ENCODE measurements around the gene TRAPPC3.
A peak's percentile ranks its signal among the peaks of the same experiment; 100 is the strongest.

The TRAPPC3 gene

DNA sequence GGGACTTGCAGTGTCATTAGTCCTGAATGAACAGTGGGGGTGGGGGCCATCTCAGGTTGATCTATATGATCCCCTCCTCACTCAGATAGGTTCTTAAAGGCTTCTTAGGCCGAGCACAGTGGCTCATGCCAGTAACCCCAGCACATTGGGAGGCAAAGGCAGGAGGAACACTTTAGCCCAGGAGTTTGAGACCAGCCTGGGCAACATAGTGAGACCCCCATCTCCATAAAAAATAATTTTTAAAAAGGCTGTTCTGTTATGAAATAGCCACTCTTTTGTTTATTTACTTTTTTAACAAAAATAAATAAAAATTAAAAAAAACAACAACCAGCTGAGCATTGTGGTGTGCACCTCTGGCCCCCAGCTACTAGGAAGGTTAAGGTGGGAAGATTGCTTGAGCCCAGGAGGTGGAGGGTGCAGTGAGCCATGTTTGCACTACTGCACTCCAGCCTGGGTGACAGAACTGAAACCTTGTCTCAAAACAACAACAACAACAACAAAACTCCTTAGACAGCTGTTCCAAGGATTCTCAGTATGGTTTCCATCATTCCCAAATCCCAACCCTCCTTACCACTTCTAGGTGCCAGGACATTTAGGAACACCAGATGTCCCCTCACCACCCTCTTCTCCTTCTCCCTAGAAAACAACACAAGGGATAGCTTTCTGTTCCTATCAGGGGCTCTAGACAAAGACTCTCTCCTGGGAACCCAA is 2.0 kb upstream of the TRAPPC3 start:
- DNase-seq (ENCODE audit: low read depth): no peak

DNA sequence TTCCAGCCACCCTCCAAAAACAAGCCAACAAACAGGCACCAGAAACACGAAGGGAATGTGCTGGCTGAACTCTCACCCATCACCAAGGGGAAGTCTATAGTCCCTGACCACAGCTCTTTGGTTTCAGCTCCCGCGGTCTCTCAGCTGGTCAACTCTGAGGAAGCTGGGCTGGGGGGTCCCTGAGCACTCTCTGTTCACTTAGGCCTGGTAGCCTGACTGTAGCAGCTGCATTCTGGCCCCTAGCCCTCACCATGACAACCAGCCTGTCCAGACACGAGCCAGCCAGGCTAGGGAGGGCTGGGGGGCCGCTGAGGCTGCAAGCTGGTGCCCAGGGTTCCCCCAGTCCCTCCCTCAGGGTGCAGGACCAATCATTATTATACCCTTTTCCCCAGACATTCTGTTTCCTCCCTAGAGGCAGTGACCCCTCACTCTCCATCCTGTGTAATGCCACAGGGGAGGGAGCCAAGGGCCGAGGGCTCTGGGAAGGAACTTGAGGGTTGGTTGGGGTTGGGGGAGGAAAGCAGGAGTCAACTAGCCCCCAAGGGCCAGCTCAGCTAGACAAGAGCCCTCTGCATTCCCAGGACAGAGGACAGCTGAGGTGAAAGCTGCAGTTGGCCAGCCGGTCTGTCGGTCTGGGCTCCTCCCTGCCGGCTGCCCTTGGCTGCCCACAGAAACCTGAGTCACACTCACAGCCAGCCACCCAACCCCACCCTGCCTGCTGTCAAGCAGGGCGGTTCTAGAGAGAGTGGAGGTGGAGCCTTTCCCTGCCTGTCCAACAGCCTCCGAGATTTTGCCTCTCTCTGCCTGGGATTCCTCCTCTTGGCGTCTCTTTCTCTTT is 1.2 kb upstream of the TRAPPC3 start:
- DNase-seq (ENCODE audit: low read depth): peak; percentile 68

- no peak for DNase-seq (ENCODE audit: low read depth)
Observed at GRCh38 chr1:36149973-36150295, 648 bp upstream of the TRAPPC3 start.

- DNase-seq (ENCODE audit: low read depth): no peak
Observed at GRCh38 chr1:36148821-36149236, 457 bp downstream of the TRAPPC3 start.

GRCh38 chr1:36144413-36144812 is 4.9 kb downstream of the TRAPPC3 start:
- DNase-seq (ENCODE audit: low read depth): no peak

GRCh38 chr1:36143424-36143823 is 5.9 kb downstream of the TRAPPC3 start:
- DNase-seq (ENCODE audit: low read depth): no peak

GRCh38 chr1:36142121-36142520 is 7.2 kb downstream of the TRAPPC3 start:
- no peak for DNase-seq (ENCODE audit: low read depth)

GRCh38 chr1:36139521-36139920 is 9.8 kb downstream of the TRAPPC3 start:
- no peak for DNase-seq (ENCODE audit: low read depth)

- DNase-seq (ENCODE audit: low read depth): no peak
Observed at GRCh38 chr1:36137776-36138175, 11.5 kb downstream of the TRAPPC3 start.

DNA sequence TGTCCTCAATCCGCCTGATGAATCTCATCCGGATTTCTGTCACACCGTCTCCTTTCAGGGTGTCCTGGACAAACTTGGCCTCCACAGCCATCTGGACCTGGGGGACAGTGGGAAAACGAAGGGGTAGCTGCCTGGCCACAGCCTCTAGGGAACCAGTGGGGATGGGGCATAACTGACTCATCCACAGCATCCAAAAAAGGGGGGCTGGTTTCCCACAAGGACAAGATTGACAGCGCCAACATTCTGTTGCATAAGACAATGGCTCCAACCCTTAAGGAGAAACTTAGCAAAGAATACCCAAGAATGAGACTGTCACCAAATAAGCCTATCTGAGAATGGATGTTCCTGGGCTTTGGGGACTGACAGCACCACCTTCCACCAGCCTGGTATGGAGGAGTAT is 12.1 kb downstream of the TRAPPC3 start:
- DNase-seq (ENCODE audit: low read depth): no peak

GRCh38 chr1:36136535-36136934 is 12.8 kb downstream of the TRAPPC3 start:
- no peak for DNase-seq (ENCODE audit: low read depth)

- no peak for DNase-seq (ENCODE audit: low read depth)
Observed at GRCh38 chr1:36135796-36136195, 13.5 kb downstream of the TRAPPC3 start.

DNA sequence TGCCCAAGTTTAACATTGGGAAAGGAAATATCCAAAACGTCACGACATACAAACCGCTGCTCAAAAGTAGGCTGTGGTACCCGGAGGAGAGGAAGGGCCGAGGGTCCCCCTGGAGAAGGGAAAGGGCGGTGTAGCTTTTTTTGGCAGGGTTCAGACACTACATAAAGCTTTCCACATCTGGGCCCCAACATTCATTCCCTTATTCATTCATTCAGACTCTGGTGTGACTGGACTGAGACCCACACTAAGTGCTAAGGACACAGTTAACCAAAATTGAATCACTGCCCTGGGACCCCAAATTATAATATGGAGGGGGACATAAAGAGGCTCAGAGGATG is 14.0 kb downstream of the TRAPPC3 start:
- no peak for DNase-seq (ENCODE audit: low read depth)

DNA sequence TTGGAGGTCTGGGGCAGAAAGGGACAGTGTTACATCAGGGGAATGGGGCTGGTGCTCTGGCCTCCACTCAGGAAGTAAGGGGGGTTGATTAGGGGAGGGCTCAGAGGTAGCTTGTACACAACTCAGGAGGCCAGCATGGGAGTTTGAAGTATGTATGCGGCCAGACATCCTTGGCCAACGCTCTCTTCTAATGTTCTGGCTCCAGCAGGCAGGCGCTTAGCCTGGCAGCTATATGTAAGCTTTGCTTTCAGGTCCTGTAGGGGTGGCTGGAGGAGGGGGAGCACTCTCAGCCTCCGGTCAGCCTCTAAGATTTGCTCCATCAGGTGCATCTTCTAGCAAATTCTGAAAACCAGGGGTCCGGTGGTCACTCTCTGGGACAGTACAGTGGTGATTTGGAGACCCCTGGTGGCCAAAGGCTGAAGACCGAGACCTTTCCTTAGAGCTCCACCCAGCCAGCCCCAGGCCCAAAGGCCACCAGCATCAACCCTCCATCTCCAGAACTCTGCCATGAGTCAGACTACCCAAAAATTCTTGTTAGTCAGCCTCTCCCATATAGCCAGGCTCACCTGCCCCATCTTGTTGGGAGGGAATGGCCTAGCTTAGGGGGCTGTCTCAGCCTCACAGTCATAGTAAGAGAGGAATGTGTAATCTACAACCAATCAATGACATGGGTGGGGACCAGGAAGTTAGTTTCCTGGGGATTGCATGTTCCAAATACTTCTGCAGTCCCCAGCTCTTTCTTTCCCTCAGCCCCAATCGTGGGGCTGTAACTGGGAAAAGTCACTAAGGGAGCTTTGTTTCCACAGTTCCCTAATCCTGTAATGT is 14.6 kb downstream of the TRAPPC3 start:
- DNase-seq (ENCODE audit: low read depth): no peak

GRCh38 chr1:36134031-36134430 is 15.3 kb downstream of the TRAPPC3 start:
- DNase-seq (ENCODE audit: low read depth): no peak

DNA sequence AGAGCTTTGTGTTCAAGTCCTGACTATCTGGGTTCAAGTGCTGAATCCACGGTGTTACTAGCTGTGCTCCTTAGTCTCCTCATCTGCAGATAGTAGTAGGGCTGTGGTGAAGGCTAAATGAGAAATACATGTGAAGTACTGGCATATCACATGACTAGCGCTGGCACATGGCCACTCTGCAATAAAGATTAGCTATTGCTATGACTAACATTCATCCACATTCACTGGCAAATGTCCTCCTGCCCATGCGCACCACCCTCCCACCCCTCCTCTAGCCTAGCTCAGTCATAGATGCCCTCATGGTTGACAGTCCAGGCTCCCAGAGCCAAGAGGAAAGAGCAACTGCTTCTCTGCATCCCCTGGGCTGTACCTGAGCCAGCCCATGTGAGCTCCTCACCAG is 15.8 kb downstream of the TRAPPC3 start:
- no peak for DNase-seq (ENCODE audit: low read depth)

DNA sequence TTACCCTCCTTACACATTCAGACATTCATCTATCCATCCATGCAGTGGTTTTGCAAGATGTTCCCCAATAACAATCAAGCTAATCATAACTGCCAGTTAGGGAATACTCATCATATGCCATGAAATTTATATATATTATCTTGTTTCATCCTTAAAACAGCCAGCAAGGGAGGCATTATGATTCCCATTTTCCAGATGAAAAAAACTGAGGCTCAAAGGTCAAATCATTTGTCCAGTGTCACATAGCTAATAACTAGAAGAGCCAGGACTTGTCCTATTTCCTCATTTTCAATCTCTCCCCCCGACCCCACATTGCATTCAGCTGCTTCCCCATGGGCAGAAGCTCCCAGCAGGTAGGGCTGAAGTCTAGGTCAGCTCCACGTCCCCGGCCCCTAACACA is 17.3 kb downstream of the TRAPPC3 start:
- DNase-seq (ENCODE audit: low read depth): no peak

DNA sequence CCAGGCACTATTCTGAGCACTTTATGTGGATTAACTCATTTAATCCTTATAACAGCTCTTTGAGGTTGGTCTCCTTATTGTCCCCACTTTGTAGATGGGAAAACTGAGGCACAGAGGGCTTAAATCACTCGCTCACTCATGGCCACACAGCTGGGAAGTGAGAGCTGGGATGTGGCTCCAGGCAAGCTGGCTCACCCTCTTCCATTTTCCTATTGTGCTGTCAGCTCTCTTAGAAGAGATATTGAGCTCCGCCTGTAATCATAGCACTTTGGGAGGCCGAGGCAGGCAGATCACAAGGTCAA is 20.4 kb downstream of the TRAPPC3 start:
- DNase-seq (ENCODE audit: low read depth): no peak

DNA sequence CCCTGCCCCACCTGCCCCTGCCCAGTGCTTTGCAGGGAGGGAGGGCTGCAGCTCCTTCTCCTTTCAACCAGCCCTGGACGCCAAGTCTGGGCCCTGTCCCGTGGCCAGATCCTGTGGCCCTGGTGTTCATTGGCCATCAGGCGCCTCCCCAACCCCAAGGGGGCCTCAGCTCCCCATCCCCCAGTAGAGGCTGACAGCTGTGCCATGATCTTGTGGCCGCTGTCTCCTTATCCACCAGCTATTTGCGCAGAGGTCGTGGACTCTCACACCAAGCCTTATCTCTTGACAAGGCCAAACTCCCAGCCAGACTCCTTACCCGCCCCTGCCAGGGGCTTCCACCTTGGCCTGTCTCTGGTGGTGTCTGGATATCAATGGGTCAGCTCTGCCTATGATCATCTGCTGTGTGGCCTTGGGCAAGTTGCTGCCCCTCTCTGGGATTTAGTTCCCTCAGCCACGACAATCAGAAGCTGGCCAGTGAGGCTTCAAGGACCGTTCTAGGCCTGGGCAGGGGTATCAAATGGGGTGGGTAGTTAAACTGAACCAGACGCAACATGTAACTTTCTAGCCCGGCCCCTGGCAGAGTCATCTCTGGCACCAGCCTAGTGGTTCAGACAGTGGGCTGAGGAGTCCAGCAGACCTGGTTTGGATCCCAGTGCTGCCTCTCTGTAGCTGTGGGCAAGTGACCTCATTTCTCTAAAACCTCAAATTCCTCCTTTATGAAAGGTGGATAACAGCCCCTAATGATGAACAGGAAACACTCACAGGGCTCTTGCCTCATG is 21.0 kb downstream of the TRAPPC3 start:
- DNase-seq (ENCODE audit: low read depth): no peak

GRCh38 chr1:36126797-36127500 is 22.3 kb downstream of the TRAPPC3 start:
- DNase-seq (ENCODE audit: low read depth): no peak

DNA sequence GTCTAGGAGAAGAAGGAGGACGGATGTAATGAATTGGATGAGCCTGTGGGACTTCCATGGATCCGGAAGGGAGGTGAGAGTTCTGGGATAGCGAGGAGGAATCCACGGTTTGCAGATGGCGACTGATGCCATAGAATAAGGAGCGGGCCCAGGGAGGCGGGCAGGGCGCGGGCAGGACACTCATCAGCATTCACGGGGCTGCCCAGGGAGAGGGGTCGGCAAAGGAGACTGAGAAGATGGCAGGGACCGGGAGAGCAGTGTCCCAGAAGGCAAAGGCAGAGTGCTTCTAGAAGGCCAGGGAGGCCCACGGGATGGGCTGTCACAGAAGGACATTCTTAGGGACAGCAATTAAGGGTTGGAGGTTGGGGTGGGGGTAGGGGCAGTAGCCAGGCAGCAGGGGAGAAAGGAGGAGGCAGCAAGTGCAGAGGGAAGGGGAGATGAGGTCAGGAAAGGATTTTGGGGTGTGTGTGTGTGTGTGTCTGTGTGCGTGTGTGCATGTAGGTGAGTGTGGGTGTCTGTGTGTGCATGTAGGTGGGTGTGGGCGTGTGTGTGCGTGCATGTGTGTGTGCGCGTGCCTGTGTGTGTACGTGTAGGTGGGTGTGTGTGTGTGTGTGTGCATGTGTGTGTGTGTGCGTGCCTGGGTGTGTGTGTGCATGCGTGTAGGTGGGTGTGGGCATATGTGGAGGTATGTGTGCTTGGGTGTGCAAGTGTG is 23.1 kb downstream of the TRAPPC3 start:
- DNase-seq (ENCODE audit: low read depth): no peak

Measured in T-helper 22 cell (primary cell).